GM19328 (cell line): ENCODE data around the gene RNASE4.

ENCODE experiments used
- ATAC-seq: cut with Tn5 transposase; IDR thresholded peaks from one replicate; pipeline ENCODE4 v1.9.1; 2021; ENCODE audit warnings: mild to moderate bottlenecking, moderate library complexity; ENCODE audit not compliant: unreplicated experiment

Gene RNASE4

GRCh38 chr14:20671597-20672283 lies 12.6 kb upstream of the RNASE4 start:
- ATAC-seq, result no peak

GRCh38 chr14:20675669-20676068 lies 8.7 kb upstream of the RNASE4 start:
- ATAC-seq, result no peak

GRCh38 chr14:20676072-20676471 lies 8.3 kb upstream of the RNASE4 start:
- no peak for ATAC-seq

- no peak for ATAC-seq
Measured at GRCh38 chr14:20679907-20680306, 4.5 kb upstream of the RNASE4 start.

GRCh38 chr14:20680363-20680762 lies 4.0 kb upstream of the RNASE4 start:
- no peak for ATAC-seq

- ATAC-seq, result no peak
Measured at GRCh38 chr14:20680843-20681347, 3.5 kb upstream of the RNASE4 start.

GRCh38 chr14:20681348-20682126 lies 2.8 kb upstream of the RNASE4 start:
- no peak for ATAC-seq

GRCh38 chr14:20682127-20682434 lies 2.3 kb upstream of the RNASE4 start:
- ATAC-seq, result no peak

- ATAC-seq, result peak; percentile 43
Measured at GRCh38 chr14:20682435-20683124, 1.8 kb upstream of the RNASE4 start.

GRCh38 chr14:20683125-20683890 lies 1.1 kb upstream of the RNASE4 start:
- peak; percentile 29 for ATAC-seq

- ATAC-seq, result no peak
Measured at GRCh38 chr14:20684662-20685456, 499 bp downstream of the RNASE4 start.

GRCh38 chr14:20686386-20687143 lies 2.2 kb downstream of the RNASE4 start:
- no peak for ATAC-seq

- ATAC-seq, result no peak
Measured at GRCh38 chr14:20687362-20688166, 3.2 kb downstream of the RNASE4 start.

- no peak for ATAC-seq
Measured at GRCh38 chr14:20688167-20688839, 3.9 kb downstream of the RNASE4 start, which contains the start of gene ANG. Gene ANG (plus strand): TSS chr14:20688764. CDS start chr14:20693565, 4,801 bp downstream.

GRCh38 chr14:20690848-20691640 lies 6.7 kb downstream of the RNASE4 start:
- ATAC-seq, result no peak

GRCh38 chr14:20692116-20692751 lies 7.9 kb downstream of the RNASE4 start:
- ATAC-seq, result no peak

- no peak for ATAC-seq
Measured at GRCh38 chr14:20696764-20697163, 12.4 kb downstream of the RNASE4 start.
